Progenitor cell of endocrine pancreas (in vitro differentiated cells): ENCODE results near the gene AKAP9. TPM values are rescaled to one million over a fixed set of nuclear protein-coding genes. Genes with fewer than 3 reads are reported as not detected.

ENCODE experiments used
- DNase-seq: peaks from one replicate; pipeline ENCODE4 v3.0.0; 2021; ENCODE audit warnings: low spot score; ENCODE audit not compliant: unreplicated experiment
- H3K27ac Mint-ChIP-seq: 2 replicates; pipeline ENCODE4 v1.8.0; 2021; ENCODE audit warnings: mild to moderate bottlenecking, moderate library complexity, mixed read lengths
- H3K27me3 Mint-ChIP-seq: 2 replicates; pipeline ENCODE4 v1.8.0; 2021; ENCODE audit warnings: mixed read lengths
- H3K36me3 Mint-ChIP-seq: 2 replicates; pipeline ENCODE4 v1.8.0; 2022; ENCODE audit warnings: mixed read lengths; ENCODE audit not compliant: insufficient read depth
- H3K4me1 Mint-ChIP-seq: 2 replicates; pipeline ENCODE4 v1.8.0; 2021; ENCODE audit warnings: low read depth, mixed read lengths
- H3K4me3 Mint-ChIP-seq: 2 replicates; pipeline ENCODE4 v1.8.0; 2021; ENCODE audit warnings: low read depth, mild to moderate bottlenecking, moderate library complexity, mixed read lengths
- H3K9me3 Mint-ChIP-seq: 2 replicates; pipeline ENCODE4 v1.8.0; 2021; ENCODE audit warnings: low read depth, mixed read lengths
- total RNA-seq: library from RNA; stranded (reverse); gene quantifications from 2 replicates; pipeline ENCODE4 v1.2.1, GENCODE V29; 2021
- TF ChIP-seq, protein P1 (sequence below): fragments of 200-600 bp; sonication (generic); IDR thresholded peaks from one replicate; pipeline ENCODE4 v1.5.0; 2021; ENCODE audit warnings: antibody characterized with exemption, mild to moderate bottlenecking; ENCODE audit not compliant: unreplicated experiment

AKAP9 gene
- total RNA-seq, 1 donor from 2014 or later, result 105 TPM

DNA sequence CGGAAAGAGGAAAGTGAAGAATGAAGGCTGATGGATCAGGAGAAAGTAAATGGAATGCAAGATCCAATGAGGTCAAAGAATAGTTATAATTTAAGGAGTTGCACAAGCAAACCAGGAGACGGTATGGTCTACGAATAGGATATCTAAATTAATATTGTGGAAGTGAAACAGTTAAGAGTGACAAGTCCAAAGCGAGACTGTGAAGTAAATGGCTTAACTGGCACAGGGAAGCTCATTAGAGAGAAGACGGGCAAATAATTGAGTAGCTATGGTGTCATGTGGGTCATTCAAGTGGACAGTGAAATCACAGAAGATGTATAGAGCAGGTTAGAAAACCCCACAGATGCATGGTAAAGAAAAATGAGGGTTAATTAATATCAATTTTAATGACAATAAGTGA lies 190.4 kb downstream of the AKAP9 start:
- TF ChIP-seq, protein P1, sequence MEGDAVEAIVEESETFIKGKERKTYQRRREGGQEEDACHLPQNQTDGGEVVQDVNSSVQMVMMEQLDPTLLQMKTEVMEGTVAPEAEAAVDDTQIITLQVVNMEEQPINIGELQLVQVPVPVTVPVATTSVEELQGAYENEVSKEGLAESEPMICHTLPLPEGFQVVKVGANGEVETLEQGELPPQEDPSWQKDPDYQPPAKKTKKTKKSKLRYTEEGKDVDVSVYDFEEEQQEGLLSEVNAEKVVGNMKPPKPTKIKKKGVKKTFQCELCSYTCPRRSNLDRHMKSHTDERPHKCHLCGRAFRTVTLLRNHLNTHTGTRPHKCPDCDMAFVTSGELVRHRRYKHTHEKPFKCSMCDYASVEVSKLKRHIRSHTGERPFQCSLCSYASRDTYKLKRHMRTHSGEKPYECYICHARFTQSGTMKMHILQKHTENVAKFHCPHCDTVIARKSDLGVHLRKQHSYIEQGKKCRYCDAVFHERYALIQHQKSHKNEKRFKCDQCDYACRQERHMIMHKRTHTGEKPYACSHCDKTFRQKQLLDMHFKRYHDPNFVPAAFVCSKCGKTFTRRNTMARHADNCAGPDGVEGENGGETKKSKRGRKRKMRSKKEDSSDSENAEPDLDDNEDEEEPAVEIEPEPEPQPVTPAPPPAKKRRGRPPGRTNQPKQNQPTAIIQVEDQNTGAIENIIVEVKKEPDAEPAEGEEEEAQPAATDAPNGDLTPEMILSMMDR, result no peak
- no peak overlapping the region for H3K4me3 Mint-ChIP-seq
- peaks cover 15% of the 10 kb centered on the region for H3K36me3 Mint-ChIP-seq
- no peaks in the 10 kb centered on the region for H3K9me3 Mint-ChIP-seq
- H3K27ac Mint-ChIP-seq, result no peak overlapping the region
- DNase-seq, result no peak
- H3K27me3 Mint-ChIP-seq, result no peaks in the 10 kb centered on the region
- H3K4me1 Mint-ChIP-seq, result peaks cover 25% of the 10 kb centered on the region

DNA sequence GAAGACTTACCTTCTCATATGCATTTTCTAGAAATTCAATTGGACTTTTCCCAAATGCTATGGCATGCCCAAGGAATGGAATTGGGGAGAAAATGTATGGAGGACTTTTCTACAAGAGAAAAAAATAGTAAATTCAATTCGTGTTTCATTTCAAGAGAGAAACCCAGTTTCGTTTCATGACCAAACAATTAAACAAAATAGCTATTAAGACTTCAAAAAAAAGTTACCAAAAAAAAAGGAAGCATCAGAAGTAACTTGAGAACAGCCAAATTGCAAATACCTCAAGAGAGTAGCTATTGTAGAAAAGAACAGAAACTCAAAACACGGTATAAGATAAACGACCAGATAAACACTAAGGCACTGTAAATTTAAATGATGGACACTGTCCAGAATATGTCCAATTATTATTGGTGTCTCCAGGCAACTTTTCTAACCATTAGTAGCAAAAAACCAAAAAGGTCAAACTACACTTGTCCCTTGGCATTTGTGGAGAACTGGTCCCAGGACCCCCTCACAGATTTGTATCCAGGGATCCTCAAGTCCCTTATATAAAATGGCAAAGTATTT lies 191.2 kb downstream of the AKAP9 start:
- no peaks in the 10 kb centered on the region for H3K27me3 Mint-ChIP-seq
- H3K9me3 Mint-ChIP-seq, result no peaks in the 10 kb centered on the region
- no peak overlapping the region for H3K27ac Mint-ChIP-seq
- peaks cover 10% of the 10 kb centered on the region for H3K36me3 Mint-ChIP-seq
- TF ChIP-seq, protein P1, result no peak
- peak overlapping the region; percentile 40 for H3K4me3 Mint-ChIP-seq
- H3K4me1 Mint-ChIP-seq, result peaks cover 25% of the 10 kb centered on the region
- no peak for DNase-seq

DNA sequence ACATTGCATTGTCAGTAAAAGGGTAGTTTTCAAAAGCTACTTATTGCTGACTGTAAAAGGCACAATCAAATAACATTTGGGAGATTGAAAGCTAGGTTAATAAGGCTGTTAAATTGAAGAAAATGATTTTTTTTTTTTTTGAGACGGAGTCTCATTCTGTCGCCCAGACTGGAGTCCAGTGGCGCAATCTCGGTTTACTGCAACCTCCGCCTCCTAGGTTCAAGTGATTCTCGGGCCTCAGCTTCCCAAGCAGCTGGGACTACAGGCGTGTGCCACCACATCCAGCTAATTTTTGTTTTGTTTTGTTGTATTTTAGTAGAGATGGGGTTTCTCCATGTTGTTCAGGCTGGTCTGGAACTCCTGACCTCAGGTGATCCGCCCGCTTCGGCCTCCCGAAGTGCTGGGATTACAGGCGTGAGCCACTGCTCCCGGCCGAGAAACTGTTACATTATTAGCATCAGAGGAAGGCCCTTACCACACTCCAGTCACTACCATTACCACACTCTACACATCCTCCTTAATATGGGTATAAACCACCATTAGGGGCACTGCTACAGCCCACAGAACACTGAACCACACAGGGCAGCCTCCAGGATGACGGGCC lies 192.6 kb downstream of the AKAP9 start:
- H3K27ac Mint-ChIP-seq, result peak overlapping the region; percentile 100
- no peaks in the 10 kb centered on the region for H3K27me3 Mint-ChIP-seq
- no peaks in the 10 kb centered on the region for H3K9me3 Mint-ChIP-seq
- H3K36me3 Mint-ChIP-seq, result peaks cover 5% of the 10 kb centered on the region
- DNase-seq, result no peak
- H3K4me3 Mint-ChIP-seq, result peak overlapping the region; percentile 92
- TF ChIP-seq, protein P1, result no peak
- H3K4me1 Mint-ChIP-seq, result peaks cover 25% of the 10 kb centered on the region

DNA sequence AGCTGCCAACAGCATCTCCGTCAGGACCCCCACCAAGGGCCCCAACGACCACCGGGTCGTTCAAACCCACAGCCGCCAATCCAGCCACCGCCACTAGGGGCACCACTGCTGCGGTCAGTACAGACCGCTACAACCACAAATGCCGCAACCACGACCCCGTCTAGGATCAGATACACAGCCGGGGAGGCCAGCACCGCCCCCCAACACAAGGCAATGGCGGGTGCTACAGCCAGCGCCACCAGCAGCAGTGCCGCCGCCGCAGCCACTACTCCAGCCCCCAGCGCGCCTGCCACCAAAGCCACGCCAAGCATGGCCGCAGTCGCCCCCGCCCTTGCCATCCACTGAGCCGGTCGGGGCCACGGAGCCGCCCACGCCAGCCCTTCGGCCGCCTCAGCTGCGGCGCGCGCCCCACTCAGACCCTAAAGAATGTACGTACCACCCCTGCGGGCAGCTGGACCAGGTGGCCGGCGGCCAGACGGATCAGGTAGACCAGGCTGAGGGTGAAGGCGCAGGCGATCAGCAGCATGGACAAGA lies 193.1 kb downstream of the AKAP9 start:
- Mint-ChIP-seq H3K4me1 (peaks cover 25% of the 10 kb centered on the region), H3K36me3 (peaks cover 5% of the 10 kb centered on the region), H3K4me3 (peak overlapping the region; percentile 92), H3K27me3 (no peaks in the 10 kb centered on the region), H3K9me3 (no peaks in the 10 kb centered on the region), H3K27ac (peak overlapping the region; percentile 100)
- peak; percentile 86 for DNase-seq
- TF ChIP-seq, protein P1, result peak; percentile 96

DNA sequence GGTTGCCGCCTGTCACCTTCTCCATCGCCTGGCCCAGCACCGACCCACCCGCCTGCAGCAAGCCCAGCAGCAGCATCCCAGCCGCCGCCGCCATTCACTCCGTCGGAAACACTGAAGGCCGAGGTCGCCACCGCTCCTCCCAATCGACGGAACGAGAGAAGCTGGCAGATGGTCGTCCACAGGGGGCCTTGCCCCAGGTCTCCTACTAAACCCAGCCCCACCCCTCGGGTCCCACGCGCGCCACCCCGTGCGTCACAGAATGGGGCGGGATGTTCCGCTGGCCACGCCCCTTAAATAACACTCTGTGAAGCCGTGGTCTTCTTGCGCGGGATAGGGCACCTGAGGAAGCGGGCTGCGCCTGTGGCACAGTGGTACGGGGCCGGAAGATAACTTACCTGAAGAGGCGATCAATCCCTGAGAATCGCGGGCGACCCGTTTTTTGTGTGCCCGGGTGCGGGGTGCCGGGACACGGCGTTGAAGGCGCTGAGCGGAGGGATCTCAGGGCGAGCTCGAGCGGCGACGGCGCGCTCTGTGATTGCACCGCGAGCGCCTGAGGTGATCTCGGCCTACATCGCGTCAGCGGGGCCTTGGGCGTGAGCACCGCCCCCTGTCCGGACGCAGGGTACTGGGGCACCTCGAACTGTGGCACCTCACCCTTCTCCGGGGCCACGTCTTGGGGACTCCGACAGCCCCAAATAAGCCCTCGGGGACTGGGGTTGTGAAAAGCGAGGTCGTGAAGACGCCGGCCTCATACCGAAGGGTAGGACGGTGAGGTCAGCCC lies 193.8 kb downstream of the AKAP9 start, which contains the start of gene CYP51A1:
Gene CYP51A1, minus strand, starts transcription at position 207 of the 781 bp plus-strand sequence. Its CDS starts 113 bp downstream, at position 94.
- DNase-seq, result peak; percentile 89
- Mint-ChIP-seq H3K27ac (peak within 1 kb of the TSS; percentile 100), H3K4me1 (peaks cover 25% of the 10 kb centered on the region), H3K36me3 (peaks cover 5% of the 10 kb centered on the region), H3K4me3 (peak within 1 kb of the TSS; percentile 92), H3K9me3 (no peaks in the 10 kb centered on the region), H3K27me3 (no peaks in the 10 kb centered on the region)
- TF ChIP-seq, protein P1, result peak; percentile 25
